ENCODE results near the gene MXRA8.

Gene MXRA8

DNA sequence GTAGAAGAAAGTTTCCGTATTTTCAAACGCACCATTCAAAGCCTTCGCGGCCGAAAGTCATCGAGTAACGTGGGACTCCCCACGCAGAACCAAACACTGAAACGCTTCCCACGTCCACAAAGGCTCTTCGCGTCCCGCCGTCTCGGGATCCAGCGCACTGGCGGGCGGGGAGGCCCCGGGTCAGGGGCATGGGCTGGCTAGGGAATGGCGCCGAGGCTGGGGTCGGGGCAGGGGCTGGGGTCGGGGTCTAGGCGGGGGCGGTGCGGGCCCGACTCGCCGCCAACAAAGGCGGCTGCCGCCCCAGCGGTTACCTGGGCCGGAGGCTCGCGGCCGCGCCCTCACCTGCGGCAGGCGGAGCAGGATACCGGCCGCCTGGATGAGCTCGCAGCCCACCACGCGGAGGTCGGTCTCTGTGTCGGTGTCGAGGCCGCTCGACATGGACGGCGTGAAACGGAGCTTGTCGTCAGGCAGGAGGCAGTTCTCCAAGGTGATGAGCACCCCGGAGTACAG is 40.4 kb upstream of the MXRA8 start:
- TF ChIP-seq, protein P1, sequence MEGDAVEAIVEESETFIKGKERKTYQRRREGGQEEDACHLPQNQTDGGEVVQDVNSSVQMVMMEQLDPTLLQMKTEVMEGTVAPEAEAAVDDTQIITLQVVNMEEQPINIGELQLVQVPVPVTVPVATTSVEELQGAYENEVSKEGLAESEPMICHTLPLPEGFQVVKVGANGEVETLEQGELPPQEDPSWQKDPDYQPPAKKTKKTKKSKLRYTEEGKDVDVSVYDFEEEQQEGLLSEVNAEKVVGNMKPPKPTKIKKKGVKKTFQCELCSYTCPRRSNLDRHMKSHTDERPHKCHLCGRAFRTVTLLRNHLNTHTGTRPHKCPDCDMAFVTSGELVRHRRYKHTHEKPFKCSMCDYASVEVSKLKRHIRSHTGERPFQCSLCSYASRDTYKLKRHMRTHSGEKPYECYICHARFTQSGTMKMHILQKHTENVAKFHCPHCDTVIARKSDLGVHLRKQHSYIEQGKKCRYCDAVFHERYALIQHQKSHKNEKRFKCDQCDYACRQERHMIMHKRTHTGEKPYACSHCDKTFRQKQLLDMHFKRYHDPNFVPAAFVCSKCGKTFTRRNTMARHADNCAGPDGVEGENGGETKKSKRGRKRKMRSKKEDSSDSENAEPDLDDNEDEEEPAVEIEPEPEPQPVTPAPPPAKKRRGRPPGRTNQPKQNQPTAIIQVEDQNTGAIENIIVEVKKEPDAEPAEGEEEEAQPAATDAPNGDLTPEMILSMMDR (IDR thresholded peaks at IDR 0.05; ENCODE audit: borderline replicate concordance, control extremely low read depth, extremely low read depth, insufficient read depth, missing control alignments): no peak
- in situ Hi-C loops (cut with MboI; ENCODE audit: low sequenced_read_pairs, unreplicated experiment): no loop called here
- no peak for DNase-seq (ENCODE audit: low spot score)

DNA sequence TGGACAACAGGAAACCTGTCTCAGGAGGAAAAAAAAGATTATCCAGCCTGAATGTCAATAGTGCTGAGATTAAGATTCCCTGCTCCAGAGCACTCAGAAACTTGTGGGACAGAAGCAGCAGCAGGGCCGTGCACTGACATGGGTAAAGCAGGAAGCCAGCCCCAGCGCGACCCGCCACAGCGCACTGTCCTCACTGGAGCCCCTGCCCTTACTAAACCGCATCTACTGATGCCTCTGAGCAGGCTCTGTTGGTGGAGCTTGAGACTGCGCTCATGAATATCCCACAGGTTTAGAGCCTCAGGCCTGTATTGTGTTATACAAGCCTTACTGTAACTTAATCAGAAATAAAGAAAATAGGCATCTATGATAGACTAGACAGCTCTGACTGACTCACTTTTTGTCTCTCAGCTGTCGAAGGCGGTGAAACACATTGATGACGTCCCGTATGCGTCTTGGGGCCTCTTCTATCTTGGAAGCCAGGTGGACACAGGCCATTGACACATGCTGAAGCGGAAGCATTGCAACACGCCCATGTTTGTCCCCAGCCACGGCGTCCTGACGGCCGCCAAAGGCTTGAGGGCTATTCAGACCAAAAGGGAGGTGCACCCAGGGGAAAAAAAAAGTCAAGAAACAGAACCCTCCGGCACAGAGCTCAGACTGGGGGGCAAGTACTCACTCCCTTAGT is 39.6 kb upstream of the MXRA8 start:
- TF ChIP-seq, protein P1 (IDR thresholded peaks at IDR 0.05; ENCODE audit: borderline replicate concordance, control extremely low read depth, extremely low read depth, insufficient read depth, missing control alignments): no peak
- DNase-seq (ENCODE audit: low spot score): no peak
- in situ Hi-C loops (cut with MboI; ENCODE audit: low sequenced_read_pairs, unreplicated experiment): no loop called here

DNA sequence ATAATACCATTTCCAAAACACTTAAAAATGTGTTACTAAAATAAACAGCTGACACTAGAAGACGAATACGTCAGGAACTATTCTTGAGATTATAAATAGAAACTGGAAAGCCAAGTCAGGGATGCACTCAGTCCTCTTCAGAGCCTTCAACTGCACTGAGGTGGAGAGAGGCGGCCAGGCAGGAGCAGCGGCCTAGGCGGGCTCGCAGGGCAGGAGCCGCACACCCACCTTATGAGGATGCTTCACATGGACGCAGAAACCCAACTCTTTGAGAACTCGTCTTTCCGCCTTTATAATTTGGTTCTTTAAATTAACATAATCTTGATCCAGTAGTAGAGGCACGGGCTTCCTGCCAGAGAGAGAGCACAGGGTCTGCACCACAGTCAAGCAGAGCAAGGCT is 36.8 kb upstream of the MXRA8 start:
- in situ Hi-C loops (cut with MboI; ENCODE audit: low sequenced_read_pairs, unreplicated experiment): no loop called here
- no peak for DNase-seq (ENCODE audit: low spot score)
- TF ChIP-seq, protein P1 (IDR thresholded peaks at IDR 0.05; ENCODE audit: borderline replicate concordance, control extremely low read depth, extremely low read depth, insufficient read depth, missing control alignments): no peak

DNA sequence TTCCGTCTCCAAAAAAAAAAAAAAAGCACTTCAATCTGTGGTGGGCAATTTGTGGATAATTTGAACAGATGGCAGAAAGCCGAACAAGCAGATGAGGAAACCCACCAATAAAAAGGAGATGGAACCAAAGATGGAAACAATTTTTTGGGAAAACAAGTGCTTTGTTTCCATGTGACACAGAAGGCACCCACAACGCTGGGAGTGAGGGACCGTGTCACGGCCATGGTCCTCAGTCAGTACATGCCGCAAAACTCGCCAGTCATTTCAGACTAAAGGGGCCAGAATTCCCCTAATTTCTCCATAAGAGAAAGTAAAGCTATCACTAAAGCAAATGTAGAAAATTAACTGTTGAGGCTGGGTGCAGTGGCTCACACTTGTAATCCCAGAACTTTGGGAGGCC is 35.8 kb upstream of the MXRA8 start:
- TF ChIP-seq, protein P1 (IDR thresholded peaks at IDR 0.05; ENCODE audit: borderline replicate concordance, control extremely low read depth, extremely low read depth, insufficient read depth, missing control alignments): no peak
- in situ Hi-C loops (cut with MboI; ENCODE audit: low sequenced_read_pairs, unreplicated experiment): no loop called here
- no peak for DNase-seq (ENCODE audit: low spot score)

GRCh38 chr1:1393428-1393827 is 35.1 kb upstream of the MXRA8 start:
- in situ Hi-C loops (cut with MboI; ENCODE audit: low sequenced_read_pairs, unreplicated experiment): no loop called here
- no peak for DNase-seq (ENCODE audit: low spot score)
- TF ChIP-seq, protein P1 (IDR thresholded peaks at IDR 0.05; ENCODE audit: borderline replicate concordance, control extremely low read depth, extremely low read depth, insufficient read depth, missing control alignments): no peak

- DNase-seq (ENCODE audit: low spot score): no peak
- TF ChIP-seq, protein P1 (IDR thresholded peaks at IDR 0.05; ENCODE audit: borderline replicate concordance, control extremely low read depth, extremely low read depth, insufficient read depth, missing control alignments): no peak
- in situ Hi-C loops (cut with MboI; ENCODE audit: low sequenced_read_pairs, unreplicated experiment): no loop called here
These were observed 34.7 kb upstream of the MXRA8 start for GRCh38 chr1:1393014-1393413.
